A673 (cell line): ENCODE data around the gene PMPCA. TPM values are rescaled to one million over a fixed set of nuclear protein-coding genes. Genes with fewer than 3 reads are reported as not detected.

Experiments used
- BruUV-seq: library from RNA; stranded (reverse); fragments of 400-500 nt; replicated peaks from 2 replicates; lab custom pipeline; 2021; lab: Mats Ljungman, UMichigan
- CTCF ChIA-PET: fragments of 300-600 bp; sonication (Branson Sonifier 250); formaldehyde crosslinking; loops from one replicate; lab custom pipeline; 2022; ENCODE audit warnings: antibody characterized with exemption; lab: Charles Lee
- POLR2A ChIA-PET: fragments of 300-600 bp; sonication (Branson Sonifier 250); formaldehyde crosslinking; loops from one replicate; lab custom pipeline; 2022; ENCODE audit warnings: antibody characterized with exemption; ENCODE audit not compliant: low non-redundant PET; lab: Charles Lee
- DNase-seq: peaks from one replicate; pipeline ENCODE4 v3.0.0-alpha.2; 2015; ENCODE audit warnings: low spot score
- H3K27ac ChIP-seq: fragments of 200-600 bp; sonication (generic); 2 replicates; pipeline ENCODE4 v1.5.1; 2016; ENCODE audit warnings: mixed run types, low read depth, mild to moderate bottlenecking, mixed read lengths, antibody characterized with exemption, low read length; ENCODE audit not compliant: poor library complexity, severe bottlenecking
- H3K27me3 ChIP-seq: fragments of 200-600 bp; sonication (generic); replicated peaks from 2 replicates; pipeline ENCODE4 v1.6.1; 2017; ENCODE audit warnings: mixed run types, low read depth, mild to moderate bottlenecking, mixed read lengths, antibody characterized with exemption, low read length; ENCODE audit not compliant: insufficient read depth, poor library complexity
- H3K36me3 ChIP-seq: fragments of 200-600 bp; sonication (generic); 2 replicates; pipeline ENCODE4 v1.6.1; 2016; ENCODE audit warnings: mixed run types, mild to moderate bottlenecking, mixed read lengths, antibody characterized with exemption, low read length; ENCODE audit not compliant: insufficient read depth, poor library complexity, severe bottlenecking
- H3K4me1 ChIP-seq: fragments of 200-600 bp; sonication (generic); 2 replicates; pipeline ENCODE4 v1.6.1; 2017; ENCODE audit warnings: mixed run types, mild to moderate bottlenecking, mixed read lengths, antibody characterized with exemption, low read length; ENCODE audit not compliant: insufficient read depth, poor library complexity, severe bottlenecking
- H3K4me3 ChIP-seq: fragments of 200-600 bp; sonication (generic); 2 replicates; pipeline ENCODE4 v1.5.1; 2016; ENCODE audit warnings: low read depth, mixed run types, mild to moderate bottlenecking, mixed read lengths, low read length; ENCODE audit not compliant: poor library complexity, severe bottlenecking
- H3K9me3 ChIP-seq: fragments of 200-600 bp; sonication (generic); 2 replicates; pipeline ENCODE4 v1.6.1; 2016; ENCODE audit warnings: mixed run types, low read depth, mild to moderate bottlenecking, mixed read lengths, antibody characterized with exemption, low read length; ENCODE audit not compliant: poor library complexity, severe bottlenecking
- EZH2 ChIP-seq: fragments of 200-600 bp; sonication (generic); IDR thresholded peaks from 2 replicates; pipeline ENCODE4 v1.6.1; 2017; ENCODE audit warnings: borderline replicate concordance, low read depth, mild to moderate bottlenecking, mixed read lengths, antibody characterized with exemption, low read length; ENCODE audit not compliant: poor library complexity, severe bottlenecking
- intact Hi-C: fragments of 100-400 bp; cut with micrococcal nuclease; formaldehyde crosslinking; loops from one replicate; pipeline ENCODE4 v1.10.0; 2022; ENCODE audit not compliant: unreplicated experiment
- total RNA-seq: library from RNA; stranded (reverse); gene quantifications from 2 replicates; pipeline ENCODE4 v1.2.3, GENCODE V29; 2021
- TF ChIP-seq, protein P1 (sequence below): fragments of 300-800, 200-600 bp; sonication (generic); conservative IDR thresholded peaks from 2 replicates; pipeline ENCODE4 v1.5.1; 2017; ENCODE audit warnings: low read depth, mild to moderate bottlenecking, antibody characterized with exemption, low read length, moderate library complexity, mixed read lengths

Gene PMPCA
- total RNA-seq, 1 experiment from 2014 or later, result 94.8 TPM

DNA sequence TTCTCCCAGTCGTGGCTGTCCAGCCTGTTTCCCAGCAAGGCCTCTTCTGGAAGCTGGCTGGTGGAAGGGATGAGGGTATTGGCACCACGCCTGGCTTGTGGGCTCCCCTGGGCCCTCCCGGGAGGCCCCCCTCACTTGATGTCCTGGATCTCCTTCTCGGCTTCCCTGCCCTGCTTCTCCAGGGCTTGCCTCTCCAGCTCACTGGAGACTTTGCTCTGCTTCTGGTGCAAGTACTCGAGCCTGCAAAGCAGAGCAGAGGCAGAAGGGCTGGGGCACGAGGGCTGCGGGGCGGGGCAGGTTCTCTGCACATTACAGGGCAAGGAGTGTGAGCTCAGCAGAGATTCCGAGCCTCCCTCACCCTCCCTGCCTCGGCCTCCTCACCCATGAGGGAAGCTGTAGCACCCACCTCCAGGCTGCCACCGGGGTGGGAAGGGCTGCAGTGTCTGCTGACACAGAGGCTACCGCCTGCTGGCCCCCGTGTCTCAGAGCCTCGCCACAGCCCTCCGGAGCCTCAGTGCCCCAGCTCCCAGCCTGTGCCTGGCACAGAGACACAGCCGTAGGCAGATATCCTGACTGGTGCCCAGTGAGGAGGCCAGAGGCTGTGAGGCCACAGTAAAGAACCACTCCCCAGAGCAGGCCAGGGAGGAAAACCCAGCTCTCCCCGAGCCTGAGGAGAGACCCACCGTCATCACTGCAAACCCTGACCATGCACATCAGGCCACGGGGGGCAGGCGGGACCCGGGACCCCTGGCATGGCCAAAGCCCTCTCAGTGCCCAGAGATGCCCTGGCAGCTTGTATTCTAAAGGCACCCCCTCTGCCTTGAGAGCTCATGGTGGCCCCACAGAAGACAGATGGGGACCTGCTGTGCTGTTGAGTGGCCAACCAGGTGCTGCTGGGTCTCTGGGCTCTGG, 17.7 kb upstream of the PMPCA start:
- BruUV-seq, result no TSS peak
- no peak overlapping the region for H3K27ac ChIP-seq
- POLR2A ChIA-PET, result no interaction called here
- no peaks in the 10 kb centered on the region for H3K27me3 ChIP-seq
- TF ChIP-seq EZH2, result no peak
- TF ChIP-seq, protein P1, sequence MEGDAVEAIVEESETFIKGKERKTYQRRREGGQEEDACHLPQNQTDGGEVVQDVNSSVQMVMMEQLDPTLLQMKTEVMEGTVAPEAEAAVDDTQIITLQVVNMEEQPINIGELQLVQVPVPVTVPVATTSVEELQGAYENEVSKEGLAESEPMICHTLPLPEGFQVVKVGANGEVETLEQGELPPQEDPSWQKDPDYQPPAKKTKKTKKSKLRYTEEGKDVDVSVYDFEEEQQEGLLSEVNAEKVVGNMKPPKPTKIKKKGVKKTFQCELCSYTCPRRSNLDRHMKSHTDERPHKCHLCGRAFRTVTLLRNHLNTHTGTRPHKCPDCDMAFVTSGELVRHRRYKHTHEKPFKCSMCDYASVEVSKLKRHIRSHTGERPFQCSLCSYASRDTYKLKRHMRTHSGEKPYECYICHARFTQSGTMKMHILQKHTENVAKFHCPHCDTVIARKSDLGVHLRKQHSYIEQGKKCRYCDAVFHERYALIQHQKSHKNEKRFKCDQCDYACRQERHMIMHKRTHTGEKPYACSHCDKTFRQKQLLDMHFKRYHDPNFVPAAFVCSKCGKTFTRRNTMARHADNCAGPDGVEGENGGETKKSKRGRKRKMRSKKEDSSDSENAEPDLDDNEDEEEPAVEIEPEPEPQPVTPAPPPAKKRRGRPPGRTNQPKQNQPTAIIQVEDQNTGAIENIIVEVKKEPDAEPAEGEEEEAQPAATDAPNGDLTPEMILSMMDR, result no peak
- no peaks in the 10 kb centered on the region for H3K4me1 ChIP-seq
- intact Hi-C loops, result no loop called here
- CTCF ChIA-PET, result no interaction called here
- no peak for DNase-seq
- no peaks in the 10 kb centered on the region for H3K9me3 ChIP-seq
- H3K4me3 ChIP-seq, result no peak overlapping the region
- peaks cover 71% of the 10 kb centered on the region for H3K36me3 ChIP-seq

DNA sequence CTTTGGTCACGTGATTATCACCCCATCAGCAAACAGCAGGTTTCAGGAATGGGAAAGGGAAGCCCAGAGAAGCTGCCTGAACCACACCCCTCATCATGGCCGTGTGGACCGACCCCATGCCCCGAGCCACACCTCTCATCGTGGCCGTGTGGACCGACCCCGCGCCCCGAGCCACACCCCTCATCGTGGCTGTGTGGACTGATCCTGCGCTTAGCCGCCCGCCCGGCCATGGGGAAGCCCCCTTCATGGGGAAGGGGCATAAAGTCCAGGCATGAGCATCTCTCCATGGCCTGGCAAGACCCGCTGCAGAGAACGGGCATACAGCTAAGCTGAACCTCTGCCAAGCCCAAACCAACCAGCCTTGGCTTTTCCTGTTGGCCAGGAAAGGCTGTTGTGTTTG, 16.9 kb upstream of the PMPCA start:
- no peak for TF ChIP-seq EZH2
- TF ChIP-seq, protein P1, result no peak
- no peak for DNase-seq
- no peaks in the 10 kb centered on the region for H3K9me3 ChIP-seq
- ChIA-PET CTCF (no interaction called here), POLR2A (no interaction called here)
- H3K4me1 ChIP-seq, result no peaks in the 10 kb centered on the region
- H3K36me3 ChIP-seq, result peaks cover 70% of the 10 kb centered on the region
- H3K4me3 ChIP-seq, result no peak overlapping the region
- intact Hi-C loops, result no loop called here
- no TSS peak for BruUV-seq
- no peaks in the 10 kb centered on the region for H3K27me3 ChIP-seq
- H3K27ac ChIP-seq, result no peak overlapping the region

DNA sequence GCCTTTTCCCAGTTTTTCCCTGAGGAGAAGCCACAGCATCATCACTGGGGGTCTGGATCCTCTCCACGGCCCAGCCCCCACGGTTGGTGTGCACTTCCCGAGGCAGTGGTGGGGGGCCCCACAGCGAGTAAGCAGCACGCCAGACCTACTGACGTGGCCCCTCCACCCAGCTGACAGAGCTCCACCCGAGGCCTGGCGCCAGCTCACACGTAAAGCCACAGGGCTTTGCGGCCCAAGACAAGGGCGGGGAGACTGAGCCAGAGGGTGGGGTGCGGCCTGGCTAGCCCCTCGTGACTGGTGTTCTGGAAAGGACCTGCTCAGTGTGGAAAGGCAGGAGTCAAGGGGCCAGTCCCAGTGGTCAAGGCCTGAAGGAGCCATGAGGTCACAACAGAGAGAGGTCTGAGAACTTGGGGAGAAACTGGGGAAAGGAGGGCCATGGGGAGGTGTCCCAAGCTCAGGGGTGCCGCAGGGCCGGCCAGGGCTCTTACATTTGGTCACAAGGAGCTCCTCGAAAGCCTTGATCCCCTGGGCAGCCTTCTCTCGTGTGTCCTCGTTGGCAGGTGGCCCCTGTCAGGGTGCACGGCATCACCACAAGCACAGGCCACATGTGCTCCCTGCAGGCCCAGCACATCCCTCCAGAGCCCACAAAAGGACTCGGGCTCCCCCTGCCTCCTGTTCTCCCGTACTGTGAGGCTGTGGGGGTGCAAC, 16.0 kb upstream of the PMPCA start:
- intact Hi-C loops, result no loop called here
- Histone ChIP-seq H3K27ac (no peak overlapping the region), H3K36me3 (peaks cover 70% of the 10 kb centered on the region), H3K9me3 (no peaks in the 10 kb centered on the region), H3K4me1 (peaks cover 3% of the 10 kb centered on the region), H3K27me3 (no peaks in the 10 kb centered on the region), H3K4me3 (no peak overlapping the region)
- ChIA-PET POLR2A (no interaction called here), CTCF (no interaction called here)
- no peak for DNase-seq
- TF ChIP-seq, protein P1, result no peak
- TF ChIP-seq EZH2, result no peak
- BruUV-seq, result no TSS peak
